Activated T-cell treated with anti-CD3 and anti-CD28 coated beads, Interleukin-2, amount 50 U/mL, for 4 hours (primary cell): ENCODE data around the gene AJM1. TPM values are rescaled to one million over a fixed set of nuclear protein-coding genes. Genes with fewer than 3 reads are reported as not detected.
"Not testable (repeated sequence)": the region's sequence is repeated elsewhere in the genome, so short reads cannot be mapped to it uniquely, and the experiment has no call there.

Experiments
- ATAC-seq, 2 donors: fragments of 200-7000 bp; cut with Tn5 transposase; one replicate each; pipeline ENCODE4 v1.10.0; 2021
- DNase-seq: peaks from one replicate; pipeline ENCODE4 v3.0.0-alpha.2; 2020
- H3K27me3 Mint-ChIP-seq: one replicate; pipeline ENCODE4 v1.8.0; 2021; ENCODE audit warnings: low read depth, mixed read lengths
- H3K36me3 Mint-ChIP-seq: one replicate; pipeline ENCODE4 v1.8.0; 2022; ENCODE audit warnings: mixed read lengths; ENCODE audit not compliant: insufficient read depth
- H3K4me1 Mint-ChIP-seq: one replicate; pipeline ENCODE4 v1.8.0; 2021; ENCODE audit warnings: low read depth, mixed read lengths
- H3K4me3 Mint-ChIP-seq: one replicate; pipeline ENCODE4 v1.8.0; 2021; ENCODE audit warnings: mild to moderate bottlenecking, moderate library complexity, mixed read lengths
- H3K9me3 Mint-ChIP-seq: one replicate; pipeline ENCODE4 v1.8.0; 2021; ENCODE audit warnings: mixed read lengths
- total RNA-seq, 3 donors: library from RNA; stranded (reverse); gene quantifications; one replicate each; pipeline ENCODE4 v1.2.1, GENCODE V29; 2021

AJM1 gene
- total RNA-seq, 3 donors from 2014 or later, result 1.5 to 2.2 (median 1.7) TPM

DNA sequence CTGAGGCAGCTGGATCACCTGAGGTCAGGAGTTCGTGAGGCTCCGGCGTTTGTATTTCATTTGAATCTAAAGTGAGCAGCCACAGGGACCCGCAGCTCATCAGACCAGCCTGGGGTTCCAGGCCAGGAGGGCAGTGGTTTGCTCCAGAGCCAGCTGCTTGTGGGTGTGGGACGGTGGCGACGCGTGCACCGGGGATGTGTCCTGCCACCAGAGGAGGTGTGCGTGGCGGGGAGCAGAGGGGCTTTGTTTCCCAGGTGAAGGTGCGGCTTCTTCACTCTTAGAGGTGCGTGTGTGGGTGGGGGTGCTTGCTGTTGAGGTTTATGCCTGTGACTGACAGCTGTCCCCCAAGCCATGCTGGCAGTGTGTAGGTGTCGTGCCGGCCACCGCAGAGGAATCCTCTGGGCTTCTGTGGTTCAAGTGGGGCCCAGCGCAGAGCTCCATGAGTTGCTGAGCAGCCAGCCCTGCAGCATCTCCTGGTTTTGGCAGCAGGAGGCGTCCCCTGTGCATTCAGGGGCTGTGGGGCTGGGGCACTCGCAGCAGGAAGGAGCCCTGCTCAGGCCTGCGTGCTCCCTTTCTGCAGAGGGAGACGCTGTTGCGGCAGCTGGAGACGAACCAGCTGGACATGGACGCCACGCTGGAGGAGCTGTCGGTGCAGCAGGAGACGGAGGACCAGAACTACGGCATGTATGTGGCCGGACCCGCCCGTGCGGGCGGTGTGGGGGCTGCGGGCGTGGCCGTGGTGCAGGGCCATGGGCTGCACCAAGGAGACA is 6.9 kb upstream of the AJM1 start:
- Mint-ChIP-seq H3K9me3 (no peaks in the 10 kb centered on the region), H3K4me1 (no peaks in the 10 kb centered on the region), H3K27me3 (no peaks in the 10 kb centered on the region), H3K4me3 (no peak overlapping the region), H3K36me3 (peaks cover 8% of the 10 kb centered on the region)
- DNase-seq (no peak), ATAC-seq (peak in 1 of 2 donors; percentile 6)

DNA sequence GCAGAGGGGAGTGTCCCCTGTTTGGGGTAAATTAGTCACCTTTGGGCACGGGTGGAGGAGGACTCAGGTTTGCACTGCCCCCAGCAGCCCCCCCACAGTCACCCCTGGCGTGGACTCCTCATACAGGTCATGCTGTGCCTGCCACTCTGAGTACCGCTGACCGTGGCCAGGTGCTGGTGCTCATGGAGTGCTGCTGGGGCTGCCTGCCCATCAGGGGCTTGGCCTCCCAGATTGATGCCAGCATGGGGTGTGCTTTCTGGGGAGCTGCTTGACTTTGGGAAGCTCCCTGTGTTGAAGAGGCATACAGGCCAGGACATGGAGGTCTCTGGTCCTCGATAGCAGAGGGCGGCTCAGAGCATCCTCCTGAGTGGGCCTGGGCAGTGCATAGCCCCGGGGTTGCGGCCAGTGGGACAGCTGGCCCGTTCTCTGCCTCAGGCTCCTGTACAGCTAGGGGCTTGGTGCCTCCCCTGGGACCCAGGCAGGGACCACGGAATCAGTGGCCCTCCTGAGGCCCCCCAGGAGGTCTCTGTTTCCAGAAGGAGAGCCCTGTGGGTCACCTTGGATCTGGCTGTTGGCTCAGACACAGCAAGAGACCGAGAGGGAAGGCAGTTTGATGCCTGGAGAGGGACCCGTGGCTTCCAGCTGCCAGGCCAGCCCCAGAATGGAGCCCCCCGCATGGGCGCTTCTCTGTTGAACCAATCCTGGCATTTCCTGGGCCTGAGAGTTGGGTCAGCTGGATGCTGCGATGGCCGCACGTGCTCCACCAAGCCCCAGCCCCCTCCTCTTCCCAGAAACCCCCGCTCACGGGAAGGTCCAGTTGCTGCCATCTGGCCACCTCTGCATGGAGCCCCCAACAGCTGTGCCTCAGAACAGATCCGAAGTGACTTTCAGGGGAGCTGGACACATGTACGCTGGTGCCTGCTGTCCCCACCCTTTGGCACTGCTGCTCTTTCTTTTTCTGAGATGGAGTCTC is 6.1 kb upstream of the AJM1 start:
- DNase-seq (no peak), ATAC-seq (no peak)
- peaks cover 8% of the 10 kb centered on the region for H3K36me3 Mint-ChIP-seq
- no peaks in the 10 kb centered on the region for H3K4me1 Mint-ChIP-seq
- no peaks in the 10 kb centered on the region for H3K27me3 Mint-ChIP-seq
- H3K9me3 Mint-ChIP-seq, result no peaks in the 10 kb centered on the region
- H3K4me3 Mint-ChIP-seq, result no peak overlapping the region

DNA sequence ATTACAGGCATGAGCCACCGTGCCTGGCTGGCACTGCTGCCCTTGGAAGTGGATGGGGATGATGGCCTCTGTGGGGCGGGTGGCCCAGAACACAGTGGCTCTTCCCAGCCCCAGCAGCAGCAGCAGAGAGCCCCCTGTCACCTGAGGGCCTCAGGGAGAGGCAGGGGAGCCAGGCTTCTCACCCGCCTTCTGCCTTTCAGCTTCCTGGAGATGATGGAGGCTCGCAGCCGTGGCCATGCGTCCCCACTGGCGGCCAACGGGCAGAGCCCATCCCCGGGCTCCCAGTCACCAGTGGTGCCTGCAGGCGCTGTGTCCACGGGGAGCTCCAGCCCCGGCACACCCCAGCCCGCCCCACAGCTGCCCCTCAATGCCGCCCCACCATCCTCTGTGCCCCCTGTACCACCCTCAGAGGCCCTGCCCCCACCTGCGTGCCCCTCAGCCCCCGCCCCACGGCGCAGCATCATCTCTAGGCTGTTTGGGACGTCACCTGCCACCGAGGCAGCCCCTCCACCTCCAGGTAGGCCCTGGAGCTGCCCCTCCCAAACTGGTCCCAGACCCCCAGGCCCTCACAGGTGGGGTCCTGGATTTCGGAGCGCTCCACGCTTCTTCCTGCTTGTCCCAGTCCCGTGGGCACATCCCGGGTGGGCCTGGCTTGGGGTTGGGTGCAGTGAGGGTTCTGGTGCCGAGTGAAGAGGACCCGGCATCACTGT is 5.0 kb upstream of the AJM1 start:
- peaks cover 4% of the 10 kb centered on the region for H3K4me1 Mint-ChIP-seq
- H3K36me3 Mint-ChIP-seq, result peaks cover 7% of the 10 kb centered on the region

DNA sequence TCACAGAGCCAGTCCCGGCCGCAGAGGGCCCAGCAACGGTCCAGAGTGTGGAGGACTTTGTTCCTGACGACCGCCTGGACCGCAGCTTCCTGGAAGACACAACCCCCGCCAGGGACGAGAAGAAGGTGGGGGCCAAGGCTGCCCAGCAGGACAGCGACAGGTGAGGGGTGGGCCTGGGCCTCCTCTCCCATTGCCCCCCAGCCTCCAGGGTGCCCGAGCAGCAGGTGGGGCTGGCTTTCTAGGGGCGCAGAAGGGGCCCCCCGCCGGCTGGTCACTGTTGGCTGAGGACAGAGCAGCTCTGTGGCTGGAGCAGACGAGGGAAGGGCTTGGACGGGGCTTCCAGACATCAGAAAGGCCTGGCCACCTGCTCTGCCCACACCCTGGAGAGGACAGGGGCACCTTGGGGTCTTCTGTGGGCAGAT is 4.4 kb upstream of the AJM1 start:
- H3K4me3 Mint-ChIP-seq, H3K36me3 Mint-ChIP-seq, H3K27me3 Mint-ChIP-seq, H3K4me1 Mint-ChIP-seq, ATAC-seq, DNase-seq, H3K9me3 Mint-ChIP-seq: not testable (repeated sequence)

More for the DNA sequence above, 5.0 kb upstream of the AJM1 start:
- Mint-ChIP-seq H3K4me3 (no peak overlapping the region), H3K9me3 (no peaks in the 10 kb centered on the region), H3K27me3 (no peaks in the 10 kb centered on the region)
- ATAC-seq (no peak), DNase-seq (no peak)

DNA sequence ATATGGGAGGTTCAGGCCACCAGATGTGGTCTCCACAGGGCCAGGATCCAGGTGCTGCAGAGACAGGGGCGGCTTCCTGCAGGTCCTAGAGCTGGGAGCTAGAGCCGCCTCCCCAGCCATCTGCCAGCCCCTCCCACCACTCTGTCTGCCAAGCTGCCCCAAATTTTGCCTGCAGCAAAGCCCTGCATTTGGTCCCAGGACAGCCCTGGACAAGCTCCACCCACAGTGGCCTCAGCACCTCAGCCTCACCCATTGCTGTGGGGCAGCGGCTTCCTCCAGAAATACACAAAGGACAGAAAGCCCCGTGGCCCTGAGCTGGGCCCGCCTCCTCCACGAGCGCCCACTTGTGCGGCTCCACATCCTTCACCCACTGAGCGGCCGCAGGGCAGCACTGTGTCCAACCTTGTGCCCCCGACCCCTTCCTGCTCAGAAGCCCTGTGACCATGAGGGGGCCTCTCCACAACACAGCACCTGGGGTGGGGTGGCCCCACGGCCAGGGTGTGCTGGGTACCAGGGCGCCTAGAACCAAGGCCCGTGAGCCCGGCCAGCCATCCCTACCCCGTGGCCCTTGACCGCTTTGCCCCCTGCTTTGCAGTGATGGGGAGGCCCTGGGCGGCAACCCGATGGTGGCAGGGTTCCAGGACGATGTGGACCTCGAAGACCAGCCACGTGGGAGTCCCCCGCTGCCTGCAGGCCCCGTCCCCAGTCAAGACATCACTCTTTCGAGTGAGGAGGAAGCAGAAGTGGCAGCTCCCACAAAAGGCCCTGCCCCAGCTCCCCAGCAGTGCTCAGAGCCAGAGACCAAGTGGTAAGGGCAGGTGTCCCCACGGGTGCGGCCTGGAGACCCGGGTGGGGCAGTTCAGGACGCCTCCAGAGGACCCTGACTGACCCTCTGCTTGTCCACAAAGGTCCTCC is 3.7 kb upstream of the AJM1 start:
- Mint-ChIP-seq H3K4me3 (no peak overlapping the region), H3K27me3 (no peaks in the 10 kb centered on the region), H3K36me3 (peaks cover 3% of the 10 kb centered on the region), H3K9me3 (no peaks in the 10 kb centered on the region), H3K4me1 (peaks cover 9% of the 10 kb centered on the region)
- no peak for DNase-seq
- no peak for ATAC-seq

DNA sequence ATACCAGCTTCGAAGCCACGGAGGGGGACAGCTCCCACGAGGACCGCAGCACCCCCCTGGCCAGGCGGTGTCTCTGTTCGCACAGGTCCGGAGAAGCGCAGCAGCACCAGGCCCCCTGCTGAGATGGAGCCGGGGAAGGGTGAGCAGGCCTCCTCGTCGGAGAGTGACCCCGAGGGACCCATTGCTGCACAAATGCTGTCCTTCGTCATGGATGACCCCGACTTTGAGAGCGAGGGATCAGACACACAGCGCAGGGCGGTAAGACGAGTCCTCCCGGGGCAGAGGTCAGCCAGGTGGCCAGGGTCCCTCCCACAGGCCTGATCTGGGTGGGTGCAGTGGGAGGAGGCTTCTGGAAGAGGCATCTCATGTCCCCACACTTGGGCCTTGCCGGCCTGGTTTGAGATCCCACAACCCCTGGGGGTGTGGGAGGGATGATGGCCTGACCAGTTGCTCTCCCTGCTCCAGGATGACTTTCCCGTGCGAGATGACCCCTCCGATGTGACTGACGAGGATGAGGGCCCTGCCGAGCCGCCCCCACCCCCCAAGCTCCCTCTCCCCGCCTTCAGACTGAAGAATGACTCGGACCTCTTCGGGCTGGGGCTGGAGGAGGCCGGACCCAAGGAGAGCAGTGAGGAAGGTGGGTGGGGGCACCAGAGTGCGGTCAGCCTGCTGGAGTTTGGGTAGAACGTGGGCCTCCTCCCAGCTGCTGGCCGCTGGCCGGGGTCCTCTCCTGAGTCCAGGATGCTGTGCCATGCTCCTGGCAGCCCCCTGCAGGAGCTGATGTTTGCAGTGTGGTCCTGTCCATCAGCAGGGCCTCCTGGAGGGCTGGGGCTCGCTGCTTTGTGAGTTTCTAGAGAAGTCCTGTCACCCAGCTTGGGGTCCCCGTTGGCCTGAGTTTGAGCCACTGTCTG is 2.8 kb upstream of the AJM1 start:
- H3K36me3 Mint-ChIP-seq, result peaks cover 3% of the 10 kb centered on the region
- ATAC-seq (no peak), DNase-seq (no peak)
- H3K9me3 Mint-ChIP-seq, result no peaks in the 10 kb centered on the region
- no peaks in the 10 kb centered on the region for H3K27me3 Mint-ChIP-seq
- peaks cover 11% of the 10 kb centered on the region for H3K4me1 Mint-ChIP-seq
- H3K4me3 Mint-ChIP-seq, result no peak overlapping the region

DNA sequence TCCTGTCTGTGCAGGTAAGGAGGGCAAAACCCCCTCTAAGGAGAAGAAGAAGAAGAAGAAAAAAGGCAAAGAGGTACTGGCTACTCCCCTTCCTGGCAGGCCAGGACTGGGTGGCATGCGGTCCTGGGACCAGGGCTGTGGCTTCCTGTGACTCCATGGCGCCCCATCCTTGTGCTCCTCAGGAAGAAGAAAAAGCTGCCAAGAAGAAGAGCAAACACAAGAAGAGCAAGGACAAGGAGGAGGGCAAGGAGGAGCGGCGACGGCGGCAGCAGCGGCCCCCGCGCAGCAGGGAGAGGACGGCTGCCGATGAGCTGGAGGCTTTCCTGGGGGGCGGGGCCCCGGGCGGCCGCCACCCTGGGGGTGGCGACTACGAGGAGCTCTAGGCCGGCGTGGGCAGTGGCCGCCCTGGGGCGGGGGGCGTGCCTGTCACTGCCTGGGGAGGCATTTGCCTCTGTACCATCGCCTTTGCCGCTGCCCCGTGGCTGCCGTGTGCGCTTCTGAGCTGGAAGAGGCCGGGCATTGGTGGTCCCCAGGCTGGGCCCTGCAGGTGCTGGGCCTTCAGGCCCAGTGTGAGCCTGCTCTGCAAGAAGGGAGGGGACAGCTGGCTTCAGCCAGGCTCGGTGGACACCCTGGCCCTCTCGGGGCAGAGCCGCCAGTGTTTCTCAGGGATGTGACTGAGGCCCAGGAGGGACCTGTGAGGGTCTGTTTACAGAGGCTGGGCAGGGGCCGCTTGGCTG is 2.0 kb upstream of the AJM1 start:
- Mint-ChIP-seq H3K9me3 (no peaks in the 10 kb centered on the region), H3K4me1 (peaks cover 13% of the 10 kb centered on the region), H3K36me3 (peaks cover 3% of the 10 kb centered on the region), H3K4me3 (no peak overlapping the region), H3K27me3 (peaks cover 2% of the 10 kb centered on the region)
- no peak for ATAC-seq
- no peak for DNase-seq

DNA sequence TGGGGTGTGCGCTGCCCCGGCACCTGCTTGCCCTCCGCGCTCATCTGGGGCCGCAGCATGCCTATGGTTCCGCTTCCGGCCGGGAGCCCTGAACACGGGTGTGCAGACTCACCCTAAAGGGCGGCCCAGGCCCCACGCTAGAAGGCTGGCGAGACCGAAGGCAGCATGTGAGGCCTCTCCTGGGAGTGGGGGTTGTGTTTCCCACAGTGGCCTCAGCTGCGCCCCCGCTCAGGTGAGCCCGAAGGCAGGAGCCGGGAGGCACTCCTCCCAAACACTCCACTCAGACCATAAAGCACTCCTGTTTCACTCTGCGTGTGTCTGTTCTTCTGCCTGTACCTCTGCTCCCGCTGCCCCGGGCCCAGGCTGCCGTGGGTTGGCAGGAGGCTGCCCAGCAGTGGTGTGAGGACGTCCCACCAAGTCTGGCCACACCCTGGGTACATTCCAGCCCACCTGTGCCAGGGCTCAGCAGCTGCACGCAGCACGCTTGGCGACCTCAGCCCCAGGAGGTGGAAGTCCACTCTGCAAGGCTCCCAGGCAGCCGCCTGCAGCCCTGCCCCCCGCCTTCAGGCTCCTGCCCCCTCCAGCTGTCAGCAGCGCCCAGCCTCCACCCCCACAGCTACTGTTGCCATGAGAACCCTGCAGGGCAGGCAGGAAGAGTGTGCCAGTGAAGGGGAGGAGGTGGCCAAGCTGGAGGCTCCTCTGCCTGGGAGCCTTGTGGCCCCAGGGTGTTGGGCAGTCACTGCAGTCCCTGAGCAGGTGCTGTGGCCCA is 1.2 kb upstream of the AJM1 start:
- no peak for DNase-seq

DNA sequence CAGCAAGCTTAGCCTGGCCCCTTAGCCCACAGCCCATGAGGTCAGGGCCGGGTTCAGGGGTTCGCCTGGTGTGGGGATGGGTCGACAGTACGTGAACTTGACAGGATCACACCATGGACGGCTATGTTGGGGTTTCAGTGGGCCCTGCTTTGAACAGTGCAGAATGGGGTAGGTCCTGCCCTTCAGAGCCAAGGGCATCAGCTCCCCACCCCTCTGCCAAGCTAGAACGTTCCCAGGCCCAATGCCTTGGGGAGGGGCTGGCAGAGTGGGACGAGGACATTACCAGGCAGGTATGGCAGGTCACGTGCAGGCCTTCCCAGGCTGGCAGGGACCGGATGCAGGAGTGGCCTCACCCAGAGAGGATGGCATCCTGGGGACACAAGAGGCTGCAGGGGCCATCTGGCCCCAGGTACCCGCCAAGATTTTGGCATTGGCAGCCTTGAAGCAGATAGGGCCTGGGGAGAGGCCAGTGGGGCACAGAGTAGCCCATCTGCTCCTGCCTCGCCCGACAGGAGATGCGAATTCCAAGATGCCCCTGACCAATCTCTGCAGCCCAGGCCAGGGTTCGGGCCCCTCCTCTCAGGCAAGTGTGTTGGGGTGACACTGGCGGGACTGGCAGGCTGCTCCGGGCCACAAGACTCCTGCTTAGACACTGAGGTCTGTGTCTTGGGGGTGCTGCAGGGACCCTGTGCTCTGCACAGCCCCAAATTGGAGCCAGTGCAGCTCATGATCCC is 465 bp upstream of the AJM1 start:
- peak overlapping the region; percentile 79 for H3K4me3 Mint-ChIP-seq
- H3K9me3 Mint-ChIP-seq, ATAC-seq, H3K36me3 Mint-ChIP-seq, H3K27me3 Mint-ChIP-seq, DNase-seq: not testable (repeated sequence)
- peaks cover 16% of the 10 kb centered on the region for H3K4me1 Mint-ChIP-seq

More for the DNA sequence above, 1.2 kb upstream of the AJM1 start:
- peaks cover 13% of the 10 kb centered on the region for H3K4me1 Mint-ChIP-seq
- no peaks in the 10 kb centered on the region for H3K9me3 Mint-ChIP-seq
- ATAC-seq, result no peak
- no peak overlapping the region for H3K4me3 Mint-ChIP-seq
- peaks cover 3% of the 10 kb centered on the region for H3K36me3 Mint-ChIP-seq
- peaks cover 4% of the 10 kb centered on the region for H3K27me3 Mint-ChIP-seq

DNA sequence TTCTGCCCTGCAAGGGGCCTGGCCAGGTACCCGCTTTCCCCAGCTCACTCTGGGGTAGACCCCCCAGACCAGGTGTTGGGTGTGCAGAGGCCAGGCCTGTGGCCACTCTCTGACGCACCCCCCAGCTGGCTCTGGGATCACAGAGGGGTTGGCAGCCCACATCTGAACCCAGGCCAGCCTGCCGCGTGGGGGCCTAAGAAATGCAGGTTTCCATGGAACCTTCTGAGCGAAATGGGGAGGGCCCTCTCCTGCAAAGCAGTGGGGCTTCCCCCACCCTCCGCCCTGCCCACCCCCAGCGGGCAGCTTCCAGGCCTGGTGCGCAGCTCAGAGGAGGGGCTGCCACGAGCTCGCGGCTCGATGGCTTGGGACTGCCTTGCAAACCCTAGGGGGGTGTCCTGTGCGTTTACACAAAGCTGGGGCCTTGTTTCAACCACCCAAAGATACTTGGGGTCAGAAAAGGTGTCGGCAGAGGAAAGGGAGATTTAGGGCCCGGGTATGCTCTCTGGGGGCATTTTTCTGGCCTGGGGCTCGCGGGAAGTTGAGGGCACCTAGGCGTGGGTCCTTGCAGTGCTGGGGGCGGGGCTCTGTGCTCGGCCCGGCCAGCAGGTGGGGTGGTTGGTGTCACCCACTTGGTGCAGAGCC is 1.0 kb downstream of the AJM1 start:
- Mint-ChIP-seq H3K4me1 (peaks cover 22% of the 10 kb centered on the region), H3K27me3 (peaks cover 16% of the 10 kb centered on the region), H3K4me3 (peak overlapping the region; percentile 54)
- H3K9me3 Mint-ChIP-seq, H3K36me3 Mint-ChIP-seq, DNase-seq: not testable (repeated sequence)
- peak in 1 of 2 donors; percentile 4 for ATAC-seq
